T-helper 22 cell (primary cell): ENCODE measurements around the gene PEMT.
"Not testable (repeated sequence)": the region's sequence is repeated elsewhere in the genome, so short reads cannot be mapped to it uniquely, and the experiment has no call there.

Experiments used
- DNase-seq: peaks from one replicate; pipeline ENCODE4 v3.0.0-alpha.2; 2020; ENCODE audit warnings: low read depth

Gene PEMT, protein sequence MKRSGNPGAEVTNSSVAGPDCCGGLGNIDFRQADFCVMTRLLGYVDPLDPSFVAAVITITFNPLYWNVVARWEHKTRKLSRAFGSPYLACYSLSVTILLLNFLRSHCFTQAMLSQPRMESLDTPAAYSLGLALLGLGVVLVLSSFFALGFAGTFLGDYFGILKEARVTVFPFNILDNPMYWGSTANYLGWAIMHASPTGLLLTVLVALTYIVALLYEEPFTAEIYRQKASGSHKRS

DNA sequence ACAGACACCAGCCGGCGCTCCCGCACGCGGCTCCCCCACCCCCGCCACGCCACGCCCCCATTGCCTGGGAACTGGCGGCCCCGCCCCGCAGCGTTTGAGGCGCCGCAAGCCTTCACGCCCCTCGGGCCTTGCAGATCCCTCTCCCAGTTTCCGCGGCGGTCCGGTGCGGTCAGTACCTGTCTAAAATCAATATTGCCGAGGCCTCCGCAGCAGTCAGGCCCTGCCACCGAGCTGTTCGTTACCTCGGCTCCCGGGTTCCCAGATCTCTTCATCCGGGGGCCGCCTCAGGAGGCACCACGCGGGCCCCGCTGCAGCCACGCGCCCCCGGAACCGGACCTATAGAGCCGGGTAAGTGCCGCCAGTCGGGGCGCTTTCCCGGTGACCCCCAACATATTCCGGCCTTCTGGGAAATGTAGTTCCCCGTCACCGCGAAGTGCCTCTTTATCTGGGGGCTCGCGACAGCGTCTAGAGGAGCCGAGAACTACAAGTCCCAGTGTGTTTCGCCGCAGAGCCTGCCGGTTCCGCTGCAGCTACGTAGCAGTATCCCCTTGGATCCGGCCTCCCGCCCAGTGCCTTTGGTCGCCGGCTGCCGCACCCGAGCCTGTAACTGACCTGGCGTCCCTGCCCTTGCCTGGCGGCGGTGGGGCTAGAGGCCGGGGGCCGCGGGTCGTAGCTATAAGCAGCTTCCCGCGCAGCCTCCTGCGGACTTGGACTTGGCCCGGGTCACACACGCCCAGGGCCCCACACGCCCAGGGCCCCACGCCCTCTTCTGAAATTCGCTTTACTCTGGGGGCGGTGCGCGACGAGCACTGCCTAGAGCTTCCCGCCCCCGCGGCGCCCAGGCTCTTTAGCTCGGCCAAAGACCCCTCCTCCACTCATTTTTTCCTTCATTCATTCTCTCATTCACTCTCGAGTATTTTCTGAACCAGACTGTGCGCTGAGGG, at the start of gene PEMT:
TSS of gene PEMT (minus strand) at position 354 of the 944 bp plus-strand sequence. CDS start at position 272, 82 bp downstream.
- DNase-seq = peak; percentile 93

DNA sequence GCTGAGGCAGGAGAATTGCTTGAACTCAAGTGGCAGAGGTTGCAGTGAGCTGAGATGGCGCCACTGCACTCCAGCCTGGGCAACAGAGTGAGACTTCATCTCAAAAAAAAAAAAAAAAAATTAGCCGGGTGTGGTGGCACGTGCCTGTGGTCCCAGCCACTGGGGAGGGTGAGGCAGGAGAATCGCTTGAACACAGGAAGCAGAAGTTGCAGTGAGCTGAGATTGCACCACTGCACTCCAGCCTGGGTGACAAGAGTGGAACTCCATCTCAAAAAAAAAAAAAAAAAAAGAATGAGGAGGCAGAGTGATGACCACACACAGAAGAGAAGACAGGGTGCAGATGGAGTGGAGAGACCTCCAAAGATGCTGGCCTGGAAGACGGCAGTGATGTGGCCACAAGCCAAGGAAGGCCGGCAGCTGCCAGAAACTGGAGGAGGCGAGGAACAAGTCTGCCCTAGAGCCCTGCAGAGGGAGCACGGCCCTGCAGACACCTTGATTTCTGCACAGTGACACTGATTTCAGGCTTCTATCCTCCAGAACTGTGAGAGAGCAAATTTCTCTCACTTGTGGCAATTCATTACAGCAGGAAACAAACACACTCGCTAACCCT, 48.3 kb upstream of the PEMT start:
- DNase-seq = not testable (repeated sequence)

DNA sequence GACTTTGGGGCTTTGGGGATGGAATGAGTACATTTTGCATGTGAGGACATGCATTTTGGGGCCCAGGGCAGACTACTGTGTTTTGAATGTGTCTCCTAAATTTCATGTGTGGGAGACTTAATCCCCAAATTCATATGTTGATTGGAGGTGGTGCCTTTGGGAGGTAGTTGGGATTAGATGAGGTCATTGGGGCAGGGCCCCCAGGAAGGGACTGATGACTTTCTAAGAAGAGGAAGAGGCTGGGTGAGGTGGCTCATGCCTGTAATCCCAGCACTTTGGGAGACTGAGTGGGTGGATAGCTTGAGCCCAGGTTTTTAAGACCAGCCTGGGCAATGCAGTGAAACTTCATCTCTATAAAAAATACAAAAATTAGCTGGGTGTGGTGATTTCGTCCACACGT, 47.0 kb upstream of the PEMT start:
- DNase-seq = no peak

DNA sequence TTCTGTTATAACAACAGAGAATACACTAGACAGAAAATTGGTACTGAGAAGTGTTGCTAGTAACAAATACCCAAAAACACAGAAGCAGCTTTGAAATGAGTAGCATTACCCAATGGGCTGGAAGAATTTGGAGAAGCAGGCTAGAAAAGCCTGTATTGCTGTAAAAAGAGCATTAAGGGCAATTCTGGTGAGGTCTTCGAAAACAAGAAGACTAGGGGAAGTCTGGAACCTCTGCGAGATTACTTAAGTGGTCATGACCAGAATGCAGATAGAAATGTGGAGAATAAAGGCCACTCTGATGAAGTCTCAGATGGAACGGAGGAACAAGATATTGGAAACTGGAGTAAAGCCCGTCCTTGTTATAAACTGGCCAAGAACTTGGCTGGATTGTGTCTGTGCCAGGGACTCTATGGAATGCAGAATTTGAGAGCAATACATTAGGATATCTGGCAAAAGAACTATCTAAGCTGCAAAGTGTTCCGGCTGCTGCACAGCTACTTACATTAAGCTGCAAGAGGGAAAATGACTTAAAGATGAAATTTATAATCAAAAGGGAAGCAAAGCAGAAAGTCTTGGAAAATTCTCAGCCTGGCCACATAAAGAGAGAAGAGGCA, 44.9 kb upstream of the PEMT start:
- no peak for DNase-seq

DNA sequence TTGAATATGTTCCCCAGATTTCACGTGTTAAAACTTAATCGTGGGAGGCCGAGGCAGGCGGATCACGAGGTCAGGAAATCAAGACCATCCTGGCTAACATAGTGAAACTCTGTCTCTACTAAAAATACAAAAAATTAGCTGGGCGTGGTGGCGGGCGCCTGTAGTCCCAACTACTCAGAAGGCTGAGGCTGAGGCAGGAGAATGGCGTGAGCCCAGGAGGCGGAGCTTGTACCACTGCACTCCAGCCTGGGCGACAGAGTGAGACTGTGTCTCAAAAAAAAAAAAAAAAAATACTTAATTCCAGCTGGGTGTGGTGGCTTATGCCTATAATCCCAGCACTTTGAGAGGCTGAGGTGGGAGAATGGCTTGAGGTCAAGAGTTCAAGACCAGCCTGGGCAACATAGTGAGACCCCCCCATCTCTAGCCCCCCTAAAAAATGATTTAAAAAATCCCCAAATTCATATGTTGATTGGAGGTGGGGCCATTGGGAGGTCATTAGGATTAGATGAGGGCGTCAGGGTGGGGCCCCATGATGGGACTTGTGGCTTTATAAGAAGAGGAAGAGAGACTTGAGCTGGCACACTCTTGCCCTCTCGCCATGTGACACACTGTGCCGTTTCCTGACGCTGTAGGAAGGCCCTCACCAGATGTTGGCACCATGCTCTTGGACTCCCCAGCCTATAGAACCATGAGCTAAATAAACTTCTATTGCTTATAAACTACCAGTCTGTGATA, 44.2 kb upstream of the PEMT start:
- not testable (repeated sequence) for DNase-seq

DNA sequence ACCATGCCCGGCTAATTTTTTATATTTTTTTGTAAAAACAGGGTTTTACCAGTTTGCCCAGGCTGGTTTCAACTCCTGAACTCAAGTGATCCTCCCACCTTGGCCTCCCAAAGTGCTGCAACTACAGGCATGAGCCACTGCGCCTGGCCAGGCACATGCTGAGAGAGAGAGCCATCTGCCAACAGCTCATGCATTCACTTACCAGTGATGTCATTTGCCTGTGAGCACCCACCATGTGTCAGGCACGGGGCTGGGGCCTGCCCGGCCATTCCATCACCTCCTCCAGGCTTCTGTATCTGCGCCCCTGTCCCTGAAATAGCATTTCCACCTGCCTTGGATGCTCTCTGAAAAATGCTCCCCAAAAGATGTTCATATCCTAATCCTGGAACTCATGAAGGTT, 43.6 kb upstream of the PEMT start:
- DNase-seq = no peak

DNA sequence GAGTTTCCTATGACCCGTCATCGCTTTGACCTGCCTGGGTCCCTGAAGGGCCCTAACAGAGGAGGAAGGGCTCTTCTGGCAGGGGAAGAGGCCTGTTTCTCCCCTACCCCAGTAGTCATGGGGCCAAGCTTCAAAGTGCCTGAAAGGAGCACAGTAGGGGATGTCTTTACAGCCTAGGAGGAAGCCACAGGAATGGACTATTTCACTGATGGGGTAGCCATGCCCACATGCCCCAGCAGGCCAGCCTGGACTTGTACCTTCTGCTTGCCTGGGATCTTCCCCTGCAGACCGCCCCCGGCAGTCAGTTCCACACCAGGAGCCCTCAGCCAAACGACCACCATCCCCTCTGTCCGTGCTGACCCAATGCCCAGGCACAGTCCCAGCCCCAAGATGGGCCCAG, 41.8 kb upstream of the PEMT start:
- DNase-seq = no peak

DNA sequence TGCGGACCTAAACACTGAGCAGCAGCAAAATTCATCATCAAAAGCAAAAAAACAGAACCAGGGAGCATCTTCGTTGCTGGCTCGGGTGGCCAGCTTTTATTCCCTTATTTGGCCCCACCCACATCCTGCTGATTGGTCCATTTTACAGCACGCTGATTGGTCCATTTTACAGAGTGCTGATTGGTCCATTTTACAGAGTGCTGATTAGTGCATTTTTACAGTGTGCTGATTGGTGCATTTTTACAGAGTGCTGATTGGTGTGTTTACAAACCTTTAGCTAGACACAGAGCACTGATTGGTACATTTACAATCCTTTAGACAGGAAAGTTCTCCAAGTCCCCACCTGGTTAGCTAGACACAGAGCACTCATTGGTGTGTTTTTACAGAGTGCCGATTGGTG, 41.2 kb upstream of the PEMT start:
- not testable (repeated sequence) for DNase-seq

DNA sequence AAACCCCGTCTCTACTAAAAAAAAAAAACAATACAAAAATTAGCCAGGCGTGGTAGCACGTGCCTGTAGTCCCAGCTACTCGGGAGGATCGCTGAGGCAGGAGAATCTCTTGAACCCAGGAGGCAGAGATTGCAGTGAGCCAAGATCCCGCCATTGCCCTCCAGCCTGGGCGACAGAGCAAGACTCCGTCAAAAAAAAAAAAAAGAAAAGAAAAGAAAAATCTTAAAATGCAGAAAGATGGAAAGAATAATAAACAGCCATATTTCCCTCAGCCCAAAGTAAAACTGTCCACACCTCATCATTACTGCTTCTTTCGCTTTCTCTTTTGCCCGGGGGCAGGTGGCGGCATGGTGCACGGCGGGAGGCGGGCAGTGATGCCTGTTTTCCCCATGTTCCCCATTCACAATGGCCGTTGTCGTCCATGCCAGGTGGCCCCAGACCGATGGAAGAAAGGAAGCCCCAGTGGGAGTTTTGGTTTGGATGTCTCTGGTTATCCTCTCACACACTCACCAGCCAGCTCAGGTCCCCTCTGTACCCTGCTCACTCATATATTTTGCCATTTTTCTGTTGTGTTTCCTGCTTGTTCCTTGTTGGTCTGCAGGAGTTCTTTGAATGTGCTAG, 37.0 kb upstream of the PEMT start:
- no peak for DNase-seq

DNA sequence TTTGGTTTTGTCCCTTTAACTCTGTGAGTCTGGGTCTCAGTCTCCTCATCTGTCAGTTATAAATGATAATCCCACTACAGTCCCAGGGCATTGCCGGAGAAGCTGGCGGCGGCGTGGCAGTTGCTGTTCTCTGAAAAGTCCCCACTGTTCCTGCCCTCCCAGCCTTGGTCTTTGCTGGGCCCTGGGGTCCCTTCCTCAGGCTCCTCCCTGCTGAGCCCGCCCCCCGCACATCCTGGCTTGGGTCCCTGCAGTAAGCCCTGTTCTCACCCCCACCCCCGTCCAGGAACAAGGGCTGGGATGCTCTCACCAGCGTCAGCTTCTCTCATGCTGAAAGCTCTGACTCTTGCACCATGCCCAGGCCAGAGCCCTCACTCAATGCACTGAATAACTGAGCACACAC, 35.3 kb upstream of the PEMT start:
- DNase-seq = no peak

DNA sequence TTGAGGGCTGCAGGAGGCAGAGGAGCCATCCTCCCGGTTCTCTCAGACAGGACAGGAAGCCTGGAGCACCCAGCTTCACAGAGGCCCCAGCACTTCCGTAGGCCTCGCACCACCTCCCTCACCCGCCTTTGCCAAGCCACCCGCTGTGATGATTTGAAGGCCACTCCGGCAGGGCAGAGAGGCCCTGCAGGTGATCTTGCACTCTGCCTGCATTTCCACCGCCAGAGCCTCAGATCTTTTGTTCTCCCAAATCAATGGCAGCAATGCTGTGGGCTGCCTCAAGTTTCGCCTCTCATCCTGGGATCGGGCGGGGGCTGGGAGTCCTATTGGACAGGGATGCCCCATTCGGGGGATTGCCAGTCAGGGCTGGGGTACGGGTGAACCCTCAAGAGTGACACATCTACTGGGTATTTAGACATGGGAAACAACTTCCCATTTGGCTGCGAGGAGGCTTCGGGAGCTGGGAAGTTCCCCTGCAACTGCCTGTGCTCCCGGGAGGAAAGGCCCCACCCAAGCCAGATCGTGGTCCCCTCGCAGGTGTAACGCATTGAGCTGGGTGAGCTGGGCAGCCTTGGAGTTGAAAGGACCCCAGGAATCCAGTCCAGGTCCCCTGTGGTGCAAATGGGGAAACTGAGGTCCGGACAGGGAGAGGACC, 34.8 kb upstream of the PEMT start:
- no peak for DNase-seq

DNA sequence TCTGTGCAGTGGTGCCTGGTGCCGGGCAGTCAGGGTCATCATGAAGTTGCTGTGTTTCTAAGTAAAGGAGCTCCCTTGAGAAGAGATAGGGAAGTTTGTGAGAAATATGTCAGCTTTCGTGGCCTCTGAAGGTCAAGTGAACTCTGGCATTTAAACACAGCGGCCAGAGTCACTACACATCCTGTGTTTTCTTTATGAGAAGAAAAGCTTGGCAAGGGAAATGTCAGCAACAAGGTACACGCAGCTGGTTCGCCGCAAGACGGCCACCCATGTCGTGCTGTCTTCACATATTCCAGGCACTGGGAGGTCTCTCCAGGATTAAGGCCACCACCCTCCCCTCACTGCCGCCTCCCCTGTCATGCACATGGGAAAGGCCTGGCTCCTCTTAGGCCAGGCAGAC, 33.2 kb upstream of the PEMT start:
- no peak for DNase-seq

DNA sequence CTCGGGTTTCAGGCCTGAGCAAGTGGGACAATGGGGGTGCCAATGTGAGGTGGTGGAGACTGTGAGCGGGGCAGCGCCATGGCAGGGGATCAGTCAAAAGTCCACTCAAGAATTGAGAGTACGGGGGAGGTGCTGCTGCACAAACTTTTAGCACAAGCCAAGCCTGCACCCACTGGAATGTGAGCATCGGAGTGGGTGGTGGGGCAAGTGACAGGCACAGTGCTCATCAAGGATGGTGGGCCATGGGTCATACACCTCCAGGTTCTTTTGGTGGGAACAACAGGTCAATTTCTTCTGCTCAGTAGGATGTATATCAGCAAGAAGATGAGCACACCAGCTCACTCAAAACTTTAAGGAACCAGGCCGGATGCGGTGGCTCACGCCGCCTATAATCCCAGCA, 32.4 kb upstream of the PEMT start:
- DNase-seq = no peak

DNA sequence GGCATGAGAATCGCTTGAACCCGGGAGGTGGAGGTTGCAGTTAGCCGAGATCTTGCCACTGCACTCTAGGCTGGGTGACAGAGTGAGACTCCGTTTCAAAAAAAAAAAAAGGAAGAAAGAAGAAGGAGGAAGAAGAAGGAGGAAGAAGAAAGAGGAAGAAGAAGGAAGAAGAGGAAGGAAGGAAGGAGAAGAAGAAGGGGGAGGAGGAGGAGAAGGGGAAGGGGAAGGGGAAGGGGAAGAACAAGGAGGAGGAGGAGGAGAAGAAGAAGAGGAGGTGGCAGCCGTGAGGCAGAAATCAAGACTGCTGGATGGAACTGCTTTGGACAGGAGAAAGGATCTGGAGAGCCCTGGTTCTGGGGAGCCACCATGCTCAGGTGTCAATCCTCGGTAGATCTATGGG, 29.7 kb upstream of the PEMT start:
- DNase-seq = no peak

DNA sequence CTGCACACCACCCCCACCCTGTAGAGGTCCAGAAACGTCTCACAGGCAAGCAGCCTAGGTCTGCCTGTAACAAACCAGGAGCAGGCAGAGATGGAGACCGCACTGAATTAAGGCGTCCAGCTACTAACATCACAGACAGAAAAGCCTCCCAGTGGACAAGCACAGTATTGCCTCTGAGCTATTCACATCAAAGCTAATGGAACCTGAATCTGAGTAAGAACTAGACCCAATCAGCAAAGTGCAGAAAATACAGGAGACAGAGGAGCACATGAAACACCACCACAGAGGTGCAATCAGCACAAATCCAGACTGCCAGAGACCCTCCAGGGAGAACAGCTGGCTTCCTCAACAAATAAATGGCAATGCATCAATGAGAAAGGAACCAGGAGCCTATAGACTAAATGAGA, 22.2 kb upstream of the PEMT start:
- DNase-seq = no peak

DNA sequence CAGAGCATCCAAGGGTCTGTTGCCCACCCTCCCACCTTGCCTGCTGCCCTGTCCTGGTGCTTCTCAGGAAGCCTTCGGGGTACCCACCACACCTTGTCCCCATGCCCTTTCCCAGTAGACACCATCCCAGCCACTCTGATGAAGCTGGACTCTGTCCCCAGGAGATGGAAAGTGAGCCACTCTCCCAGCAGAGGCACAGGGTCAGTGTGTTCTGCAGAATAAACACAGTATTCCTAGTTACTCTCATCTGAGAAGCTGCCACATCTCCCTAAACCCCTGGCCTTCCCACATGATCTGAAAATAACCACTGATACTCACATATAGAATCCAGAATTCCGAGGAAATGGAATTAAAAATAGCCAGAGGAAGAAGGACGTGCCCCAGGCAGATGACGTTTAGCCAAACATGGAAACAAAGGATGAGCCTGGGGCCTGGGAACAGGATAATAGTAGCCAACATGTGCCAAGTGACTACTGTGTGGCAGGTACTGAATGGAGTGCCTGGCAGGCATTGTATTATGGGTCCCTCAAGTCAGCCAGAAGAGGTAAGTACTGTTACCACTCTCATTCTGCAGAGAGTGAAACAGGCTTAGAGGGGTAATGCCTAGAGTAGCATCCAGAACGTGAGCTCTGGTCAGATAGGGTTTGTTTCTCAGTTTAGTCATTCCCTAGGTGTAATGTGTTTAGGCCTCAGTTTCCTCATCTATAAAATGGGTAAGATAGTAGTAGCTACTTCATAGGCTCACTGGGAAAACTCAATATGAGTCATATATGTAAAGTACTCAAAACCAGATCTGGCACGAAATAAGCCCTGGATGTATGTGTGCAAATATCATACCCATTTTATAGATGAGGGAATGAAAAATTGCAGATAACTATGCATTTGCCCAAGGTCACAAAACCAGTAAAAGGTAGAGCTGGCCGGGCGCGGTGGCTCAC, 20.8 kb upstream of the PEMT start:
- no peak for DNase-seq

DNA sequence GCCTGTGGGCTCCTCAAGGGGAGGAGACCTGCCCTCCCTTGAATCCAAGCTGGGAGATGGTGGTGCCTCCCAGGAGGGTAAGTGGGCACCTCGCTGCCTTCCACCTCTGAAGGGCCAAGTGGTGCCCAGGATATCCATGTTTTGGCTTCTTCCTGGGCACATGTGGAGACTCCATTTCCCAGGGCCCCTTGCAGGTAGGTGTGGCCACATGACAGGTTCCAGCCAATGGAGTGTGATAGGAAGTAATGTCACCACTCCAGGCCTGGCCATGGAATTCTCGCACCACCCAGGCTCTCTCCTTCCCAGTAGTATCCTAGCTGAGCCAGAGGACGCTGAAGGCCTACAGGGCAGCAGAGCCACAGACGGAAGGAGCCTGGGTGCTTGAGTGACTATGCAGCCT, 17.6 kb upstream of the PEMT start:
- no peak for DNase-seq

DNA sequence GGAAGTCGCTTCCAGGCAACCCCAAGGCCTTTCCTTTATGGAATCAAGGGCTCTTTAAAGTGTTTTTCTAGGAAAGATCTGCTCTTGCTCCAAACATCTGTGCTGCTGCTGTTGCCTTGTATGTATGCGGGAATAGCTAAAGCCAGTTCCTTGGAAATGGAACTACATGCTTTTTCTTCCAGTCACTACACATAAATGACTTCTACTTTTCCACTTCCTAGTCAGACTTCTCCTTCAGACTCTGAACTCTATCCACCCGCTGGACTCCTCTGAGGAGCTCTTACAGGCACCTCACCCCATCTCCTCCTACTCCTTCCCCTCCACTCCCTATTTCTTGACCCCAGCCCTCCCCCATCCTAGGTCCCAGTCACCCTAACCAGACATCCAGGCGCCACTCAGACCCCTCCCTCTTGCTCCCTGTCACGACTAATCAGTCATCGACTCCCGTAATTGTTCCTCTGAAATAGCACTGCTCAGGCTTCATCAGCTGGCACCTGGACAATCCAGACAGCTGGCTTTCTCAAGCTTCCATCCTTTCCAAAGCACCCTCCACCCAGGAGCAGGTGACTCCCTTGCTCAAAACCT, 15.0 kb upstream of the PEMT start:
- DNase-seq = no peak

DNA sequence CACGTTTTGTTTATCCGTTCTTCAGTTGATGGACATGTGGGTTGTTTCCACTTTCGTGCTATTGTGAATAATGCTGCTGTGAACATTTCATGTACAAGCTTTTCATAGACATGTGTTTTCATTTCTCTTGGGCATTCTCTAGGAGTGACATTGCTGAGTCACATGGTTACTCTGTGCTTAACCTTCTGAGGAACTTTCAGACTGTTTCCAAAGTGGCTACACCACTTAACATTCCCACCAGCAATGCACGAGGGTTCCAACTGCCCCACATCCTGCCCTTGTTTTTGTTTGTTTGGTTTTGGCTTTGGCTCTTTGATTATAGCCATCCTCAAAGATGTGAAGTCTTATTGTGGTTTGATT, 14.2 kb upstream of the PEMT start:
- DNase-seq = no peak
